H9 (cell line): ENCODE results near the gene PRR11. TPM values are rescaled to one million over a fixed set of nuclear protein-coding genes. Genes with fewer than 3 reads are reported as not detected.

Experiments
- DNase-seq: peaks from one replicate; pipeline ENCODE4 v3.0.0-alpha.2; 2017
- H2AFZ ChIP-seq: one replicate; pipeline ENCODE4 v1.6.1; 2013; ENCODE audit warnings: mild to moderate bottlenecking, low read length, control low read depth, moderate library complexity
- H2AK5ac ChIP-seq: 2 replicates; pipeline ENCODE4 v1.6.1; 2013; ENCODE audit warnings: low read length, control low read depth, mixed read lengths; ENCODE audit not compliant: insufficient read length
- H2BK120ac ChIP-seq: one replicate; pipeline ENCODE4 v1.6.1; 2013; ENCODE audit warnings: low read depth, mild to moderate bottlenecking, low read length, control low read depth, inconsistent platforms; ENCODE audit not compliant: poor library complexity, severe bottlenecking
- H2BK12ac ChIP-seq: 2 replicates; pipeline ENCODE4 v1.6.1; 2013; ENCODE audit warnings: low read length, control low read depth, mixed read lengths, low read depth; ENCODE audit not compliant: insufficient read length
- H2BK15ac ChIP-seq: 2 replicates; pipeline ENCODE4 v1.6.1; 2013; ENCODE audit warnings: low read depth, low read length, control low read depth
- H2BK20ac ChIP-seq: one replicate; pipeline ENCODE4 v1.6.1; 2013; ENCODE audit warnings: low read depth, mild to moderate bottlenecking, low read length, control low read depth, inconsistent platforms; ENCODE audit not compliant: poor library complexity, severe bottlenecking
- H2BK5ac ChIP-seq: 2 replicates; pipeline ENCODE4 v1.6.1; 2013; ENCODE audit warnings: low read length, control low read depth, mixed read lengths; ENCODE audit not compliant: insufficient read length
- H3K14ac ChIP-seq: 2 replicates; pipeline ENCODE4 v1.6.1; 2013; ENCODE audit warnings: low read length, control low read depth; ENCODE audit not compliant: insufficient read depth
- H3K18ac ChIP-seq: 2 replicates; pipeline ENCODE4 v1.6.1; 2013; ENCODE audit warnings: low read depth, mild to moderate bottlenecking, mixed read lengths, low read length, control low read depth; ENCODE audit not compliant: insufficient read length
- H3K23ac ChIP-seq: 2 replicates; pipeline ENCODE4 v1.6.1; 2013; ENCODE audit warnings: low read length, control low read depth, mixed read lengths, low read depth; ENCODE audit not compliant: insufficient read length
- H3K23me2 ChIP-seq: 2 replicates; pipeline ENCODE4 v1.6.1; 2013; ENCODE audit warnings: low read depth, mild to moderate bottlenecking, mixed read lengths, low read length, control low read depth; ENCODE audit not compliant: insufficient read length, poor library complexity, severe bottlenecking
- H3K27ac ChIP-seq: 2 replicates; pipeline ENCODE4 v1.5.1; 2013; ENCODE audit warnings: low read length, control low read depth, mixed read lengths, low read depth; ENCODE audit not compliant: insufficient read length
- H3K27me3 ChIP-seq: 2 replicates; pipeline ENCODE4 v1.6.1; 2013; ENCODE audit warnings: low read length, control low read depth, inconsistent platforms; ENCODE audit not compliant: insufficient read depth
- H3K4ac ChIP-seq: 2 replicates; pipeline ENCODE4 v1.6.1; 2013; ENCODE audit warnings: low read depth, mild to moderate bottlenecking, control low read depth, inconsistent platforms, low read length, moderate library complexity
- H3K4me1 ChIP-seq: 2 replicates; pipeline ENCODE4 v1.6.1; 2013; ENCODE audit warnings: low read length, control low read depth, inconsistent platforms; ENCODE audit not compliant: insufficient read depth
- H3K4me2 ChIP-seq: 2 replicates; pipeline ENCODE4 v1.6.1; 2013; ENCODE audit warnings: low read length, control low read depth, mixed read lengths; ENCODE audit not compliant: insufficient read length, insufficient read depth
- H3K56ac ChIP-seq: 2 replicates; pipeline ENCODE4 v1.6.1; 2013; ENCODE audit warnings: low read depth, mild to moderate bottlenecking, mixed read lengths, low read length, control low read depth; ENCODE audit not compliant: insufficient read length
- H3K79me1 ChIP-seq: 2 replicates; pipeline ENCODE4 v1.6.1; 2013; ENCODE audit warnings: low read depth, mild to moderate bottlenecking, moderate library complexity, low read length, control low read depth, inconsistent platforms; ENCODE audit not compliant: insufficient read depth, poor library complexity, severe bottlenecking
- H3K79me2 ChIP-seq: 2 replicates; pipeline ENCODE4 v1.6.1; 2013; ENCODE audit warnings: low read length, control low read depth, inconsistent platforms; ENCODE audit not compliant: insufficient read depth
- H3K9ac ChIP-seq: 2 replicates; pipeline ENCODE4 v1.6.1; 2013; ENCODE audit warnings: low read length, control low read depth, mixed read lengths; ENCODE audit not compliant: insufficient read length; ENCODE audit errors: extremely low read depth
- H3K9me3 ChIP-seq: one replicate; pipeline ENCODE4 v1.6.1; 2013; ENCODE audit warnings: low read depth, low read length, inconsistent platforms; ENCODE audit not compliant: control insufficient read depth
- H3T11ph ChIP-seq: one replicate; pipeline ENCODE4 v1.6.1; 2013; ENCODE audit warnings: mild to moderate bottlenecking, low read length, control low read depth, inconsistent platforms
- H4K20me1 ChIP-seq: one replicate; pipeline ENCODE4 v1.6.1; 2013; ENCODE audit not compliant: control insufficient read depth, insufficient read length, insufficient read depth
- H4K5ac ChIP-seq: 2 replicates; pipeline ENCODE4 v1.6.1; 2013; ENCODE audit warnings: low read depth, mild to moderate bottlenecking, mixed read lengths, low read length, control low read depth; ENCODE audit not compliant: insufficient read length
- H4K8ac ChIP-seq: replicated peaks from 2 replicates; pipeline ENCODE4 v1.6.1; 2013; ENCODE audit warnings: low read length, control low read depth, mixed read lengths, low read depth; ENCODE audit not compliant: insufficient read length
- H4K91ac ChIP-seq: 2 replicates; pipeline ENCODE4 v1.6.1; 2013; ENCODE audit warnings: low read depth, mild to moderate bottlenecking, moderate library complexity, mixed read lengths, low read length, control low read depth; ENCODE audit not compliant: insufficient read length
- H3K27ac Mint-ChIP-seq, 3 experiments: 2 replicates in 2 of 3; 3 replicates in 1 of 3; pipeline ENCODE4 v1.8.0; 2020 to 2021; ENCODE audit warnings: mixed read lengths in 3 of 3, mild to moderate bottlenecking in 1 of 3, moderate library complexity in 1 of 3
- H3K27me3 Mint-ChIP-seq: 2 replicates; pipeline ENCODE4 v1.8.0; 2021; ENCODE audit warnings: low read depth, mild to moderate bottlenecking, moderate library complexity, mixed read lengths
- H3K36me3 Mint-ChIP-seq, 3 experiments: 2 replicates in 2 of 3; 3 replicates in 1 of 3; pipeline ENCODE4 v1.8.0; 2020 to 2021; ENCODE audit warnings: low read depth in 3 of 3, mixed read lengths in 3 of 3; ENCODE audit not compliant: insufficient read depth in 1 of 3
- H3K4me1 Mint-ChIP-seq, 2 experiments: 2 replicates each; pipeline ENCODE4 v1.8.0; 2020; ENCODE audit warnings: mixed read lengths in 2 of 2
- H3K4me3 Mint-ChIP-seq, 2 experiments: 2 replicates in 1 of 2; 3 replicates in 1 of 2; pipeline ENCODE4 v1.8.0; 2020 to 2021; ENCODE audit warnings: mild to moderate bottlenecking in 2 of 2, mixed read lengths in 2 of 2, moderate library complexity in 1 of 2
- H3K9me3 Mint-ChIP-seq, 2 experiments: 2 replicates in 1 of 2; 3 replicates in 1 of 2; pipeline ENCODE4 v1.8.0; 2020; ENCODE audit warnings: mild to moderate bottlenecking in 2 of 2, mixed read lengths in 2 of 2, moderate library complexity in 1 of 2
- WGBS: extraction: QIAGEN DNeasy Blood & Tissue Kit; methylation state at CpG from one replicate; pipeline ENCODE4 v1.1.7; 2013; ENCODE audit warnings: missing lambda C conversion rate, low lambda C conversion rate, mixed read lengths; ENCODE audit not compliant: insufficient read length; ENCODE audit errors: extremely low coverage; 5-methylcytosine and 5-hydroxymethylcytosine counted together
- total RNA-seq: library from RNA; stranded (reverse); gene quantifications from 2 replicates; pipeline ENCODE4 v1.2.1, GENCODE V29; 2021
- TF ChIP-seq, protein P1 (sequence below): fragments of 200-600 bp; sonication (generic); conservative IDR thresholded peaks from 3 replicates; pipeline ENCODE4 v1.8.0; 2021; ENCODE audit warnings: antibody characterized with exemption, mild to moderate bottlenecking

PRR11 gene
- total RNA-seq, 1 experiment from 2014 or later, result 70.7 TPM

GRCh38 chr17:59202320-59202719 is 46.8 kb downstream of the PRR11 start:
- H3K4me3 Mint-ChIP-seq, result no peak overlapping the region
- H3K36me3 Mint-ChIP-seq, result peaks cover 7 to 48% (median 35%) of the 10 kb centered on the region in 3 experiments; a peak in 6 of 7 replicates
- H3K27me3 Mint-ChIP-seq, result no peaks in the 10 kb centered on the region
- Histone ChIP-seq H3K18ac (no peak overlapping the region), H3K4ac (no peak overlapping the region), H2BK120ac (no peak overlapping the region), H3K23ac (no peak overlapping the region), H4K8ac (no peak overlapping the region), H2BK12ac (no peak overlapping the region), H2AFZ (no peak overlapping the region), H4K91ac (no peak overlapping the region), H3K27ac (no peak overlapping the region), H3K4me1 (no peaks in the 10 kb centered on the region), H2AK5ac (no peak overlapping the region), H3K14ac (no peak overlapping the region), H3K9ac (no peak overlapping the region), H3K4me2 (no peak overlapping the region), H3K27me3 (no peaks in the 10 kb centered on the region), H3T11ph (no peak overlapping the region), H3K79me1 (no peaks in the 10 kb centered on the region), H2BK15ac (no peak overlapping the region), H2BK5ac (no peak overlapping the region), H3K79me2 (no peaks in the 10 kb centered on the region), H3K56ac (no peak overlapping the region), H2BK20ac (no peak overlapping the region), H4K5ac (no peak overlapping the region), H4K20me1 (no peaks in the 10 kb centered on the region), H3K9me3 (no peaks in the 10 kb centered on the region), H3K23me2 (no peaks in the 10 kb centered on the region)
- WGBS, result no CpG with 5 or more reads among the region's 1 CpG
- H3K27ac Mint-ChIP-seq, result no peak overlapping the region
- TF ChIP-seq, protein P1, sequence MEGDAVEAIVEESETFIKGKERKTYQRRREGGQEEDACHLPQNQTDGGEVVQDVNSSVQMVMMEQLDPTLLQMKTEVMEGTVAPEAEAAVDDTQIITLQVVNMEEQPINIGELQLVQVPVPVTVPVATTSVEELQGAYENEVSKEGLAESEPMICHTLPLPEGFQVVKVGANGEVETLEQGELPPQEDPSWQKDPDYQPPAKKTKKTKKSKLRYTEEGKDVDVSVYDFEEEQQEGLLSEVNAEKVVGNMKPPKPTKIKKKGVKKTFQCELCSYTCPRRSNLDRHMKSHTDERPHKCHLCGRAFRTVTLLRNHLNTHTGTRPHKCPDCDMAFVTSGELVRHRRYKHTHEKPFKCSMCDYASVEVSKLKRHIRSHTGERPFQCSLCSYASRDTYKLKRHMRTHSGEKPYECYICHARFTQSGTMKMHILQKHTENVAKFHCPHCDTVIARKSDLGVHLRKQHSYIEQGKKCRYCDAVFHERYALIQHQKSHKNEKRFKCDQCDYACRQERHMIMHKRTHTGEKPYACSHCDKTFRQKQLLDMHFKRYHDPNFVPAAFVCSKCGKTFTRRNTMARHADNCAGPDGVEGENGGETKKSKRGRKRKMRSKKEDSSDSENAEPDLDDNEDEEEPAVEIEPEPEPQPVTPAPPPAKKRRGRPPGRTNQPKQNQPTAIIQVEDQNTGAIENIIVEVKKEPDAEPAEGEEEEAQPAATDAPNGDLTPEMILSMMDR, result no peak
- no peak for DNase-seq
- H3K9me3 Mint-ChIP-seq, result no peaks in the 10 kb centered on the region
- no peaks in the 10 kb centered on the region for H3K4me1 Mint-ChIP-seq
